IMR-90 (cell line): ENCODE data around the gene PDE4B. TPM values are rescaled to one million over a fixed set of nuclear protein-coding genes. Genes with fewer than 3 reads are reported as not detected.
A peak's percentile ranks its signal among the peaks of the same experiment; 100 is the strongest.

Source experiments
- ATAC-seq: fragments of 200-7000 bp; cut with Tn5 transposase; 2 replicates; pipeline ENCODE4 v1.9.1; 2020; ENCODE audit warnings: low read depth, mild to moderate bottlenecking, moderate library complexity
- BruUV-seq: library from RNA; stranded (reverse); fragments of 400-500 nt; replicated peaks from 2 replicates; lab custom pipeline; 2021; lab: Mats Ljungman, UMichigan
- CTCF ChIA-PET: fragments of 300-600 bp; formaldehyde crosslinking; extraction: SDS; loops from one replicate; lab custom pipeline; 2021; ENCODE audit warnings: antibody characterized with exemption; lab: Yijun Ruan, JAX
- POLR2A ChIA-PET: fragments of 300-600 bp; sonication (Branson Sonifier 250); formaldehyde crosslinking; loops from one replicate; lab custom pipeline; 2022; ENCODE audit warnings: antibody characterized with exemption; ENCODE audit not compliant: unreplicated experiment; lab: Charles Lee
- DNase-seq: peaks from one replicate; pipeline ENCODE4 v3.0.0; 2013
- H2AFZ ChIP-seq: replicated peaks from 2 replicates; pipeline ENCODE3; 2013; ENCODE audit warnings: low read length, mild to moderate bottlenecking; ENCODE audit not compliant: poor library complexity
- H2AK5ac ChIP-seq: 2 replicates; pipeline ENCODE4 v1.6.1; 2013; ENCODE audit warnings: low read depth, low read length, inconsistent platforms
- H2AK9ac ChIP-seq: replicated peaks from 2 replicates; pipeline ENCODE3; 2013; ENCODE audit warnings: mild to moderate bottlenecking, low read depth, low read length, moderate library complexity; ENCODE audit not compliant: poor library complexity
- H2BK120ac ChIP-seq: 2 replicates; pipeline ENCODE4 v1.6.1; 2013; ENCODE audit warnings: low read depth, low read length, inconsistent platforms
- H2BK15ac ChIP-seq: 3 replicates; pipeline ENCODE4 v1.6.1; 2013; ENCODE audit warnings: low read depth, low read length, inconsistent platforms
- H2BK20ac ChIP-seq: 2 replicates; pipeline ENCODE4 v1.6.1; 2013; ENCODE audit warnings: low read depth, mild to moderate bottlenecking, inconsistent platforms, low read length, moderate library complexity
- H2BK5ac ChIP-seq: 2 replicates; pipeline ENCODE4 v1.6.1; 2013; ENCODE audit warnings: mild to moderate bottlenecking, low read depth, low read length, inconsistent platforms; ENCODE audit not compliant: poor library complexity, severe bottlenecking
- H3K14ac ChIP-seq: replicated peaks from 2 replicates; pipeline ENCODE4 v1.6.1; 2013; ENCODE audit warnings: low read depth, low read length, inconsistent platforms
- H3K18ac ChIP-seq: 2 replicates; pipeline ENCODE4 v1.6.1; 2013; ENCODE audit warnings: low read depth, low read length, control low read depth
- H3K23ac ChIP-seq: 2 replicates; pipeline ENCODE4 v1.6.1; 2013; ENCODE audit warnings: low read depth, low read length, inconsistent platforms
- H3K27ac ChIP-seq: 2 replicates; pipeline ENCODE4 v1.5.1; 2013; ENCODE audit warnings: mild to moderate bottlenecking, control low read depth, low read length; ENCODE audit not compliant: insufficient read depth
- H3K27me3 ChIP-seq: 2 replicates; pipeline ENCODE4 v1.6.1; 2013; ENCODE audit warnings: low read length; ENCODE audit not compliant: control insufficient read depth, insufficient read depth
- H3K36me3 ChIP-seq: 2 replicates; pipeline ENCODE4 v1.6.1; 2013; ENCODE audit warnings: low read length, mixed read lengths; ENCODE audit not compliant: control insufficient read depth, insufficient read depth
- H3K4ac ChIP-seq: 2 replicates; pipeline ENCODE4 v1.6.1; 2013; ENCODE audit warnings: low read depth, low read length, inconsistent platforms
- H3K4me1 ChIP-seq: 2 replicates; pipeline ENCODE4 v1.6.1; 2013; ENCODE audit warnings: low read length, mixed read lengths; ENCODE audit not compliant: control insufficient read depth, insufficient read depth
- H3K4me2 ChIP-seq: 2 replicates; pipeline ENCODE4 v1.6.1; 2013; ENCODE audit warnings: low read depth, mild to moderate bottlenecking, control low read depth, low read length, moderate library complexity
- H3K4me3 ChIP-seq: 2 replicates; pipeline ENCODE4 v1.5.1; 2013; ENCODE audit warnings: low read depth, mild to moderate bottlenecking, control low read depth, low read length, moderate library complexity; ENCODE audit not compliant: insufficient read depth
- H3K56ac ChIP-seq: 2 replicates; pipeline ENCODE4 v1.6.1; 2013; ENCODE audit warnings: low read length, inconsistent platforms; ENCODE audit not compliant: insufficient read depth; ENCODE audit errors: extremely low read depth
- H3K79me1 ChIP-seq, 2 experiments: 2 replicates each; pipeline ENCODE4 v1.6.1; 2013; ENCODE audit warnings: low read length in 2 of 2, inconsistent platforms in 1 of 2, low read depth in 1 of 2
- H3K9ac ChIP-seq: 2 replicates; pipeline ENCODE4 v1.6.1; 2013; ENCODE audit warnings: low read depth, low read length, control low read depth
- H3K9me1 ChIP-seq: 2 replicates; pipeline ENCODE4 v1.6.1; 2013; ENCODE audit warnings: low read length, inconsistent platforms; ENCODE audit not compliant: insufficient read depth
- H3K9me3 ChIP-seq: 2 replicates; pipeline ENCODE4 v1.6.1; 2013; ENCODE audit warnings: low read length; ENCODE audit not compliant: control insufficient read depth, insufficient read depth
- H4K20me1 ChIP-seq: 2 replicates; pipeline ENCODE4 v1.6.1; 2013; ENCODE audit warnings: low read length, inconsistent platforms; ENCODE audit not compliant: insufficient read depth
- H4K5ac ChIP-seq: 2 replicates; pipeline ENCODE4 v1.6.1; 2013; ENCODE audit warnings: mild to moderate bottlenecking, low read depth, low read length, control low read depth
- H4K8ac ChIP-seq, 2 experiments: 2 replicates each; pipeline ENCODE4 v1.6.1; 2013; ENCODE audit warnings: low read depth in 2 of 2, low read length in 2 of 2, control low read depth in 1 of 2, inconsistent platforms in 1 of 2
- H4K91ac ChIP-seq: 2 replicates; pipeline ENCODE4 v1.6.1; 2013; ENCODE audit warnings: low read depth, low read length, inconsistent platforms; ENCODE audit not compliant: insufficient read depth
- BHLHE40 ChIP-seq: fragments of 150-350 bp; IDR thresholded peaks from 2 replicates; pipeline ENCODE4 v1.6.1; 2016; ENCODE audit warnings: mild to moderate bottlenecking, low read depth, low read length
- CEBPB ChIP-seq: IDR thresholded peaks from 2 replicates; pipeline ENCODE4 v1.6.1; 2012; ENCODE audit warnings: low read depth, low read length, improper control_type of control experiment
- CHD1 ChIP-seq: IDR thresholded peaks from 2 replicates; pipeline ENCODE4 v1.6.1; 2012; ENCODE audit warnings: low read depth, low read length, improper control_type of control experiment
- ELK1 ChIP-seq: fragments of 150-350 bp; IDR thresholded peaks from 2 replicates; pipeline ENCODE4 v1.6.1; 2016; ENCODE audit warnings: low read depth, mild to moderate bottlenecking, low read length, moderate library complexity, borderline replicate concordance
- FOS ChIP-seq: fragments of 150-350 bp; IDR thresholded peaks from 2 replicates; pipeline ENCODE4 v1.6.1; 2016; ENCODE audit warnings: low read depth, low read length
- MAFK ChIP-seq: IDR thresholded peaks from 2 replicates; pipeline ENCODE4 v1.6.1; 2012; ENCODE audit warnings: low read depth, low read length, improper control_type of control experiment
- MAZ ChIP-seq: IDR thresholded peaks from 2 replicates; pipeline ENCODE4 v1.6.1; 2012; ENCODE audit warnings: low read depth, mild to moderate bottlenecking, low read length, improper control_type of control experiment, moderate library complexity, borderline replicate concordance
- MXI1 ChIP-seq: IDR thresholded peaks from 2 replicates; pipeline ENCODE4 v1.6.1; 2012; ENCODE audit warnings: low read depth, mild to moderate bottlenecking, low read length, moderate library complexity, borderline replicate concordance
- NFE2L2 ChIP-seq: fragments of 150-350 bp; IDR thresholded peaks from 2 replicates; pipeline ENCODE4 v1.6.1; 2016; ENCODE audit warnings: low read depth, mild to moderate bottlenecking, low read length
- POLR2A ChIP-seq: IDR thresholded peaks from 2 replicates; pipeline ENCODE4 v1.6.1; 2012; ENCODE audit warnings: mild to moderate bottlenecking, low read depth, low read length
- RAD21 ChIP-seq: IDR thresholded peaks from 2 replicates; pipeline ENCODE4 v1.6.1; 2012; ENCODE audit warnings: low read length, improper control_type of control experiment
- RCOR1 ChIP-seq: IDR thresholded peaks from 2 replicates; pipeline ENCODE4 v1.6.1; 2012; ENCODE audit warnings: mild to moderate bottlenecking, low read length, improper control_type of control experiment; ENCODE audit not compliant: insufficient replicate concordance
- RFX5 ChIP-seq: IDR thresholded peaks from 2 replicates; pipeline ENCODE4 v1.8.0; 2012; ENCODE audit warnings: low read depth, mild to moderate bottlenecking, low read length, moderate library complexity
- SMC3 ChIP-seq: fragments of 150-350 bp; IDR thresholded peaks from 2 replicates; pipeline ENCODE4 v1.6.1; 2016; ENCODE audit warnings: low read depth, mild to moderate bottlenecking, antibody characterized with exemption, low read length, moderate library complexity
- WGBS, 2 experiments: methylation state at CpG; one replicate each; pipeline versions ENCODE4 v1.1.5 to v1.1.7; 2013; ENCODE audit warnings: missing lambda C conversion rate in 2 of 2; ENCODE audit not compliant: insufficient read length in 1 of 2; ENCODE audit errors: extremely low coverage in 2 of 2; 5-methylcytosine and 5-hydroxymethylcytosine counted together
- dilution Hi-C: fragments of 300-500 bp; cut with HindIII; formaldehyde crosslinking; loops from one replicate; pipeline ENCODE4 v1.14.3; 2018; ENCODE audit warnings: low sequenced_read_pairs; ENCODE audit not compliant: unreplicated experiment
- in situ Hi-C: fragments of 300-500 bp; cut with MboI; formaldehyde crosslinking; loops from 3 replicates; pipeline ENCODE4 v1.14.3; 2019; ENCODE audit warnings: low sequenced_read_pairs, inconsistent platforms, mixed read lengths
- intact Hi-C: fragments of 100-400 bp; cut with micrococcal nuclease; formaldehyde crosslinking; loops from 2 replicates; pipeline ENCODE4 v1.10.0; 2022
- polyA plus RNA-seq, 3 experiments: library from polyadenylated mRNA; depleted of rRNA; stranded (reverse); fragments of >200 nt; gene quantifications; 2 replicates each; pipeline ENCODE4 v1.2.3, GENCODE V29; 2012; ENCODE audit warnings: low replicate concordance in 1 of 3
- total RNA-seq: library from RNA; depleted of rRNA; stranded (reverse); fragments of >200 nt; gene quantifications from 2 replicates; pipeline ENCODE4 v1.2.3, GENCODE V29; 2012
- TF ChIP-seq, protein P1 (sequence below): conservative IDR thresholded peaks from 2 replicates; pipeline ENCODE4 v1.5.1; 2012; ENCODE audit warnings: mild to moderate bottlenecking, low read depth, low read length, improper control_type of control experiment

Gene PDE4B
- total and polyA plus RNA-seq, 2 of the 4 experiments (the other 2 are of a cell fraction) = 5.8 to 21.3 TPM

DNA sequence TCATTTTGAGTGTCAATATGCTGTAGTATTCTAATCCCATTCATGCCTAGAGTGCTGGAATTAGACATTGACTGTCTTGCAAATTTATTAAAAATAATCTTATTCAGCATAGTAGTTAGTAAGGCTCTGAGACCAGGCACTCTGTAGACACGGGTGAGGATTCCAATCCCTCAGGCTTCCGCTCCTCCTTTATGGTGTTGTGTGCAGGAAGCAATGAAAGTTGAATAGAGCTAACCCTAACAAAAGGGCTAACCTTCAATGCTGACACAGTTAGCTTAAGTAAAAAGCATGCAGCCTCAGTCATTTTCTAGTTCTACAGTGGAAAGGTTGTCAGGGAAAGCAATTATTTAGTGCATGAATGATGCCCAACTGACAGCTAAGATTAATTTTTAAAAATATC, 541.6 kb downstream of the PDE4B start:
- Histone ChIP-seq H3K9me1 (peaks cover 9% of the 10 kb centered on the region; the same call in 1 of the 2 replicates), H3K14ac (no peak overlapping the region; the same call in 1 of the 2 replicates), H3K18ac (peak overlapping the region; percentile 26; the same call in 1 of the 2 replicates), H3K27me3 (no peaks in the 10 kb centered on the region), H2AK9ac (no peak overlapping the region), H4K20me1 (no peaks in the 10 kb centered on the region), H3K56ac (no peak overlapping the region), H4K8ac (peak overlapping the region in 1 of 2 experiments; percentile 81; a peak in 2 of 4 replicates), H2BK20ac (0 out of 2 replicates have a peak overlapping the region, but pooled peaks have one; percentile 1), H4K5ac (0 out of 2 replicates have a peak overlapping the region, but pooled peaks have one; percentile 29), H3K36me3 (peaks cover 13% of the 10 kb centered on the region), H2BK15ac (peak overlapping the region; percentile 27; the same call in 2 of the 3 replicates), H2AFZ (no peak overlapping the region), H3K9ac (peak overlapping the region; percentile 60), H3K9me3 (no peaks in the 10 kb centered on the region), H2BK120ac (no peak overlapping the region), H3K4ac (peak overlapping the region; percentile 28; the same call in 1 of the 2 replicates), H3K23ac (peak overlapping the region; percentile 99), H4K91ac (no peak overlapping the region; the same call in none of the 2 replicates), H3K4me2 (peak overlapping the region; percentile 97), H3K4me3 (peak overlapping the region; percentile 55), H3K4me1 (peaks cover 7% of the 10 kb centered on the region), H2BK5ac (no peak overlapping the region), H2AK5ac (peak overlapping the region; percentile 27; the same call in 1 of the 2 replicates), H3K79me1 (peaks cover 0 to 44% of the 10 kb centered on the region in 2 experiments; a peak in 3 of 4 replicates), H3K27ac (peak overlapping the region; percentile 55; the same call in 1 of the 2 replicates)
- dilution Hi-C loops (no loop called here), in situ Hi-C loops (loop anchor here (5.0 kb wide), 1 partner anchor 62 kb away; no protein-coding TSS in a partner anchor), intact Hi-C loops (loop anchor here (5.0 kb wide), 1 partner anchor 38 kb away; no protein-coding TSS in a partner anchor)
- CTCF ChIA-PET = interaction anchor here (0.7 to 0.8 kb wide), 2 partner anchors 77 to 113 kb away, joined by 3 to 4 read pairs; no protein-coding TSS in a partner anchor
- POLR2A ChIA-PET = no interaction called here
- ATAC-seq = no peak
- no peak for DNase-seq
- WGBS, 2 experiments = no CpG with 5 or more reads among the region's 2 CpGs
- BruUV-seq = no TSS peak
- TF ChIP-seq RFX5 (no peak), MXI1 (no peak), MAFK (no peak), POLR2A (no peak), BHLHE40 (no peak), CHD1 (no peak), NFE2L2 (no peak), ELK1 (no peak), CEBPB (no peak), RCOR1 (no peak), FOS (no peak), RAD21 (no peak), SMC3 (no peak), MAZ (no peak)
- TF ChIP-seq, protein P1, sequence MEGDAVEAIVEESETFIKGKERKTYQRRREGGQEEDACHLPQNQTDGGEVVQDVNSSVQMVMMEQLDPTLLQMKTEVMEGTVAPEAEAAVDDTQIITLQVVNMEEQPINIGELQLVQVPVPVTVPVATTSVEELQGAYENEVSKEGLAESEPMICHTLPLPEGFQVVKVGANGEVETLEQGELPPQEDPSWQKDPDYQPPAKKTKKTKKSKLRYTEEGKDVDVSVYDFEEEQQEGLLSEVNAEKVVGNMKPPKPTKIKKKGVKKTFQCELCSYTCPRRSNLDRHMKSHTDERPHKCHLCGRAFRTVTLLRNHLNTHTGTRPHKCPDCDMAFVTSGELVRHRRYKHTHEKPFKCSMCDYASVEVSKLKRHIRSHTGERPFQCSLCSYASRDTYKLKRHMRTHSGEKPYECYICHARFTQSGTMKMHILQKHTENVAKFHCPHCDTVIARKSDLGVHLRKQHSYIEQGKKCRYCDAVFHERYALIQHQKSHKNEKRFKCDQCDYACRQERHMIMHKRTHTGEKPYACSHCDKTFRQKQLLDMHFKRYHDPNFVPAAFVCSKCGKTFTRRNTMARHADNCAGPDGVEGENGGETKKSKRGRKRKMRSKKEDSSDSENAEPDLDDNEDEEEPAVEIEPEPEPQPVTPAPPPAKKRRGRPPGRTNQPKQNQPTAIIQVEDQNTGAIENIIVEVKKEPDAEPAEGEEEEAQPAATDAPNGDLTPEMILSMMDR = no peak
